ENCODE measurements around the gene CHST11.

CHST11 gene

DNA sequence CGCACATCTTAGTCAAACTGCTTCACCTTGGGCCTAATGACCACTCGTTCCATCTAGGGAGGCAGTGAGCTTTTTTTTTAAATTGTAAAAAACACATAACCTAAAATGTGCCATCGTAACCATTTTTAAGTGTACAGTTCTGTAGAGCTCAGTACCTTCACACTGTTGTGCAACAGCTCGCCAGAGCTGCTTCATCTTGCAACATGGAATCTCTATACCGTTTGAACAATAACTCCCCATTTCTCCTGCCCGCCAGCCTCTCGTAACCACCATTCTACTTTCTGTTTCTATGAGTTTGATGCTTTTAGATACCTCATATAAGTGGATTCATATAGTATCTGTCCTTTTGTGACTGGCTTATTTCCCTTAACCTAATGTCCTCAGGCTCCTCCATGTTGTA is 196.2 kb downstream of the CHST11 start:
- H3K4me1 Mint-ChIP-seq: peaks cover 80% of the 10 kb centered on the region

DNA sequence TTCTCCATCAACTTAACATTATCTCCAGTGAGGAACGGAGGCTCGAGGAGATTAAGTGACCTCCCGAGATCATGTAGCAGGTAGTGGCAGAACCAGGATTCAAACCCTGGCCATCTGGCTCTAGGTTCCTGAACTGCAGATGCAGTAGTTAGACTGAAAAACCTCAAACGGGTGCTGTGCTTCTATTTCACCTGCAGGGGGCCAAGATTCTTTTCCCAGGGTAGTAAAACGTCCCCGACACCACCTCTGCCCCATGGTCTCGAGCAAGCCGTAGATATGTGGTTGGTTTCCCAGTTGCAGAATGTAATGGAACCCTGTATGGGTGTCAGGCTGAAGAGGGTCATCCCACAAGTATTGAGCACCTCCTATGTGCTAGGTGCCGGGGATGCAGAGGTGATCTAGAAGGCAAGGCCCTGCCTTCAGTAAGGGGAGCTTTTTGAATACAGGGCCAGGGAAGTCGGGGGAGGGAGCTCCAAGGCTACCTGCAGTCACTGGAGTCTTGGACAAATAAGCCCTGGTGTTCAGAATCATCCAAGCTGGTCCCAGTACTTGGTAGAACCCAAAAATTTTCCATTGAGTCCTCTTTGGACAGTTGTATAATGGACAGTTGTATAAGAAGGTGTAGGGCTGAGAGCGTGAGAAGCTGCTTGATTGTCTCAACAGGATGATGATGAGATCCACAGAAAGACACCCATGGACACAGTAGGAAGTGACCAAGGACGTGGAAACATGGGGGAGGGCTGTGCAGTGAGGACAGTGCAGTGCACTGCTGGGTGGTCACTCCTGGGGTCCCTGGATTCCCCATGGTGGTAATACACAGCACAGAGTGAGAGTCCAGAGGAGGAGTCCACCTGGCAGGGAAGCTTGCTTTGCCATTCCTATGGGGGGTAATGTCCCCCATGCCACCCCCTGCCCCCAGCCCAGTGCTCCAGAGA is 197.2 kb downstream of the CHST11 start:
- Mint-ChIP-seq H3K4me1 (peaks cover 91% of the 10 kb centered on the region), H3K27me3 (ENCODE audit: low read depth, poor library complexity) (no peaks in the 10 kb centered on the region), H3K36me3 (ENCODE audit: low read depth) (no peaks in the 10 kb centered on the region), H3K9me3 (no peaks in the 10 kb centered on the region), H3K27ac (no peak overlapping the region), H3K4me3 (no peak overlapping the region)
- DNase-seq: no peak
- TF ChIP-seq, protein P1, sequence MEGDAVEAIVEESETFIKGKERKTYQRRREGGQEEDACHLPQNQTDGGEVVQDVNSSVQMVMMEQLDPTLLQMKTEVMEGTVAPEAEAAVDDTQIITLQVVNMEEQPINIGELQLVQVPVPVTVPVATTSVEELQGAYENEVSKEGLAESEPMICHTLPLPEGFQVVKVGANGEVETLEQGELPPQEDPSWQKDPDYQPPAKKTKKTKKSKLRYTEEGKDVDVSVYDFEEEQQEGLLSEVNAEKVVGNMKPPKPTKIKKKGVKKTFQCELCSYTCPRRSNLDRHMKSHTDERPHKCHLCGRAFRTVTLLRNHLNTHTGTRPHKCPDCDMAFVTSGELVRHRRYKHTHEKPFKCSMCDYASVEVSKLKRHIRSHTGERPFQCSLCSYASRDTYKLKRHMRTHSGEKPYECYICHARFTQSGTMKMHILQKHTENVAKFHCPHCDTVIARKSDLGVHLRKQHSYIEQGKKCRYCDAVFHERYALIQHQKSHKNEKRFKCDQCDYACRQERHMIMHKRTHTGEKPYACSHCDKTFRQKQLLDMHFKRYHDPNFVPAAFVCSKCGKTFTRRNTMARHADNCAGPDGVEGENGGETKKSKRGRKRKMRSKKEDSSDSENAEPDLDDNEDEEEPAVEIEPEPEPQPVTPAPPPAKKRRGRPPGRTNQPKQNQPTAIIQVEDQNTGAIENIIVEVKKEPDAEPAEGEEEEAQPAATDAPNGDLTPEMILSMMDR (IDR thresholded peaks at IDR 0.05): peak; percentile 28

More for the DNA sequence above, 196.2 kb downstream of the CHST11 start:
- Mint-ChIP-seq H3K27me3 (ENCODE audit: low read depth, poor library complexity) (no peaks in the 10 kb centered on the region), H3K9me3 (no peaks in the 10 kb centered on the region), H3K36me3 (ENCODE audit: low read depth) (no peaks in the 10 kb centered on the region), H3K4me3 (no peak overlapping the region), H3K27ac (no peak overlapping the region)
- TF ChIP-seq, protein P1 (IDR thresholded peaks at IDR 0.05): no peak
- no peak for DNase-seq

DNA sequence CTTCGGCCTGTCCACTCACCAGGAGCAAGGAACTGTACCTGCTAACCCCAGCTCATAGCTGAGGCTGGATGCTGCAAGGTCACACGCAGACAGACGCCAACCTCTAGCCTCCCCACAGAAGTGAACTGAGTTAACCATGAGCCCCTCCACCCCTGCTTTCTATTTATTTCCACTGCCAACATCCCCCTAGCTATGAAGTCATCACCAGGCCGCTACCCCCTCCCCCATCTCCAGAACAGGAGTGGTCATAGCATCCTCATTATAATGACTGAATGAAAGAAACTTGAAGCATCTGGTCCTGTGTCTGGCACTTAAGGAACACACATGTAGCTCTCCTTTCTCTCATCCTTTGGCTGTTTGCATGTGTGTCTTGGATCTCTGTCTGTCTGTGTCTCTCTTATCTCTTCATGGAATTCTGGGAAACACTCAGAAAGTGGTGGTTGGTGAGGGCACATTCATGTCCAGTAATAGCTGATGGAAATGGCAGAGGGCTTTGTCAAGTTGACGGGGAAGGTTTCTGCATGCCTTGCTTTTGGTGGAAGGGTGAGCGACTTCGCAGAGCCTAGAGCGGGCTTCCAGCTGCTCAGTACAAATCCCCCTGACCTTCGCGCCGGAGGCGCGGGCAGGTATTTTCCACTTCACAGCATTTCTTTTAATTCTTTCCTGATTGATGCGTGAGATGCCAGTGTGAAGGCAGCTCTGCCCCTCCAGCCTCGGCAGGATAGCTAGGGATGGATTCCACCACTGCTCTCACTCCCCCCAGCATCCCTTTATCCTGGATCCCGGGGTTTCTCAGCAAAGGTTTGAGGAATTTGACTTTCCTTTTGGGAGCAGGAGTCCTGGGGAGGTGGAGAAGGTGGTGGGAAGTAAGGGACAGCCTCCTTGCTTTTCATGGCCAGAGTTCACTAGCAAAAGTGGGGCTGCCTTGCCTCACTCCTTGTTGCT is 198.2 kb downstream of the CHST11 start:
- DNase-seq: no peak
- no peaks in the 10 kb centered on the region for H3K36me3 Mint-ChIP-seq (ENCODE audit: low read depth)
- H3K9me3 Mint-ChIP-seq: no peaks in the 10 kb centered on the region
- H3K4me1 Mint-ChIP-seq: peaks cover 87% of the 10 kb centered on the region
- no peaks in the 10 kb centered on the region for H3K27me3 Mint-ChIP-seq (ENCODE audit: low read depth, poor library complexity)
- no peak overlapping the region for H3K27ac Mint-ChIP-seq
- H3K4me3 Mint-ChIP-seq: no peak overlapping the region
- TF ChIP-seq, protein P1 (IDR thresholded peaks at IDR 0.05): no peak

DNA sequence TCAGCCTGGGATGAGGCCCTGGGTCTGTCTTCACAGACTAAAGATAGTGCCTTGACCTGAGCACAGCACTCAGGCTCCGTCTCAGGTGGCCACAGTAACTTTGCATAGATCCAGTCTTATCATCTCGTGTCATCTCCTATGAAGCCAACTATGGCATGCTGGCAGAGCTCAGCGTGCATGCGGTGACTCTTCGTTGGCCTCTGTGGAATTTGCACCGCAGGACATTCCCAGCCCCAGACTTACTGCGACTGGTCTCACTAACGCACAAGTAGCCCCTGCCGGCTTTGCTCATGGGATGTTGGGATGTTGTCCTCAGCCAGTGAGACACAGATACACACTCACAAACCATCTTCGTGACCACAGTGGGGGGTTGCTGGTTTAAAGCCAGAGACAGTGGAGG is 199.6 kb downstream of the CHST11 start:
- Mint-ChIP-seq H3K4me3 (no peak overlapping the region), H3K4me1 (peaks cover 79% of the 10 kb centered on the region), H3K27ac (no peak overlapping the region), H3K27me3 (ENCODE audit: low read depth, poor library complexity) (no peaks in the 10 kb centered on the region), H3K36me3 (ENCODE audit: low read depth) (no peaks in the 10 kb centered on the region), H3K9me3 (no peaks in the 10 kb centered on the region)
- TF ChIP-seq, protein P1 (IDR thresholded peaks at IDR 0.05): no peak
- DNase-seq: no peak

DNA sequence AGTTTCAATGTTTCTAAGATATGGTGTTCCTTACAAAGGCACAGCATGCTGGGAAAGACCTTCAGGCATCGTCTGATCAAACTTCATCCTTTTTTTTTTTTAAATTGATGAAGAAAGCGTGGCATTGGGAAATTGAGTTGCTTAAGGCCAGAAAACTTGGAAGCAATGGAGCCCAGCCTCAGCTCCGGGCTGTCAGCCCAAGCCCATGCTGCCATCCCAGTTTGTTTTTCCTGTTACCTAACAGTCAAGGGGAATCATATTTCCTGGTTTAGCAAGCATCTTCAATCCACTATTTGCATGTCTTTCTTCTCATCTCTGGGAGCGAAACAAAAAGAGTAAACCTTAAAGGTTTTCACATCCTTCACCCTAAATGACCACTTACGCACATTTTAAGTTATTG is 200.2 kb downstream of the CHST11 start:
- H3K27ac Mint-ChIP-seq: peak overlapping the region; percentile 97
- peak overlapping the region; percentile 46 for H3K4me3 Mint-ChIP-seq
- TF ChIP-seq, protein P1 (IDR thresholded peaks at IDR 0.05): no peak
- peaks cover 74% of the 10 kb centered on the region for H3K4me1 Mint-ChIP-seq
- DNase-seq: no peak
- no peaks in the 10 kb centered on the region for H3K36me3 Mint-ChIP-seq (ENCODE audit: low read depth)
- H3K9me3 Mint-ChIP-seq: no peaks in the 10 kb centered on the region
- no peaks in the 10 kb centered on the region for H3K27me3 Mint-ChIP-seq (ENCODE audit: low read depth, poor library complexity)

All from nephron progenitor cell (in vitro differentiated cells).